ENCODE measurements around the gene ADM.
A peak's percentile ranks its signal among the peaks of the same experiment; 100 is the strongest.

The ADM gene

GRCh38 chr11:10291801-10292638, 12.9 kb upstream of the ADM start:
- DNase-seq = no peak

- DNase-seq = peak; percentile 36 to 94
Observed at GRCh38 chr11:10293423-10294289, 11.2 kb upstream of the ADM start, which contains the start of gene SBF2. SBF2 (minus strand) TSS chr11:10294219; CDS start chr11:10294069, 150 bp downstream.

GRCh38 chr11:10294290-10294953, 10.5 kb upstream of the ADM start:
- DNase-seq = peak; percentile 65 to 83

GRCh38 chr11:10295064-10295901, 9.6 kb upstream of the ADM start:
- DNase-seq = no peak

- no peak for DNase-seq
Observed at GRCh38 chr11:10298342-10298741, 6.5 kb upstream of the ADM start.

- DNase-seq = no peak
Observed at GRCh38 chr11:10301656-10302358, 3.1 kb upstream of the ADM start.

GRCh38 chr11:10302359-10302743, 2.5 kb upstream of the ADM start:
- DNase-seq = peak in 1 of 2 experiments; percentile 86

- peak; percentile 69 to 86 for DNase-seq
Observed at GRCh38 chr11:10302744-10303557, 1.9 kb upstream of the ADM start.

- DNase-seq = peak; percentile 63 to 80
Observed at GRCh38 chr11:10303558-10304363, 1.1 kb upstream of the ADM start.

GRCh38 chr11:10305262-10305963, 540 bp downstream of the ADM start:
- peak; percentile 62 to 85 for DNase-seq

GRCh38 chr11:10305964-10306918, 1.4 kb downstream of the ADM start:
- DNase-seq = peak; percentile 48 to 73

GRCh38 chr11:10307022-10307399, 2.1 kb downstream of the ADM start:
- DNase-seq = peak in 1 of 2 experiments; percentile 41

GRCh38 chr11:10307400-10308200, 2.7 kb downstream of the ADM start:
- DNase-seq = peak; percentile 45 to 91

GRCh38 chr11:10308201-10308954, 3.5 kb downstream of the ADM start:
- DNase-seq = no peak

- DNase-seq = no peak
Observed at GRCh38 chr11:10309163-10310093, 4.6 kb downstream of the ADM start.

Data from NCI-H526 (cell line).